ENCODE measurements around the gene NFX1. TPM values are rescaled to one million over a fixed set of nuclear protein-coding genes. Genes with fewer than 3 reads are reported as not detected.

The NFX1 gene
- total RNA-seq, 1 donor from 2014 or later, result 15.1 TPM

- Histone ChIP-seq H3K9me3 (ENCODE audit: control insufficient read depth in 3 of 3, low read length in 3 of 3) (no peaks in the 10 kb centered on the region), H3K27ac (ENCODE audit: low read depth, low read length) (no peak overlapping the region), H3K4me3 (ENCODE audit: low read length in 3 of 3) (no peak overlapping the region), H3K27me3 (ENCODE audit: control insufficient read depth in 3 of 3, insufficient read depth in 3 of 3, low read length in 3 of 3) (peaks cover 0 to 9% (median 3%) of the 10 kb centered on the region in 3 donors), H3K9ac (ENCODE audit: low read depth in 1 of 3, low read length in 3 of 3) (no peak overlapping the region), H3K4me1 (ENCODE audit: control insufficient read depth in 3 of 3, insufficient read depth in 3 of 3, low read length in 3 of 3) (peaks cover 0 to 6% (median 5%) of the 10 kb centered on the region in 3 donors), H3K36me3 (ENCODE audit: control insufficient read depth in 3 of 3, insufficient read depth in 3 of 3, low read length in 3 of 3) (no peaks in the 10 kb centered on the region)
These were observed 126.7 kb downstream of the NFX1 start for GRCh38 chr9:33416996-33417395.

- peaks cover 0 to 9% (median 3%) of the 10 kb centered on the region in 3 donors for H3K27me3 ChIP-seq (ENCODE audit: control insufficient read depth in 3 of 3, insufficient read depth in 3 of 3, low read length in 3 of 3)
- peaks cover 0 to 6% (median 5%) of the 10 kb centered on the region in 3 donors for H3K4me1 ChIP-seq (ENCODE audit: control insufficient read depth in 3 of 3, insufficient read depth in 3 of 3, low read length in 3 of 3)
- no peak overlapping the region for H3K9ac ChIP-seq (ENCODE audit: low read depth in 1 of 3, low read length in 3 of 3)
- no peak overlapping the region for H3K4me3 ChIP-seq (ENCODE audit: low read length in 3 of 3)
- H3K9me3 ChIP-seq (ENCODE audit: control insufficient read depth in 3 of 3, low read length in 3 of 3), result no peaks in the 10 kb centered on the region
- no peaks in the 10 kb centered on the region for H3K36me3 ChIP-seq (ENCODE audit: control insufficient read depth in 3 of 3, insufficient read depth in 3 of 3, low read length in 3 of 3)
- H3K27ac ChIP-seq (ENCODE audit: low read depth, low read length), result no peak overlapping the region
These were observed 127.8 kb downstream of the NFX1 start for GRCh38 chr9:33418090-33418489.

- Histone ChIP-seq H3K4me1 (ENCODE audit: control insufficient read depth in 3 of 3, insufficient read depth in 3 of 3, low read length in 3 of 3) (peaks cover 0 to 6% (median 5%) of the 10 kb centered on the region in 3 donors), H3K9me3 (ENCODE audit: control insufficient read depth in 3 of 3, low read length in 3 of 3) (no peaks in the 10 kb centered on the region), H3K9ac (ENCODE audit: low read depth in 1 of 3, low read length in 3 of 3) (no peak overlapping the region), H3K27me3 (ENCODE audit: control insufficient read depth in 3 of 3, insufficient read depth in 3 of 3, low read length in 3 of 3) (peaks cover 0 to 9% (median 3%) of the 10 kb centered on the region in 3 donors), H3K36me3 (ENCODE audit: control insufficient read depth in 3 of 3, insufficient read depth in 3 of 3, low read length in 3 of 3) (no peaks in the 10 kb centered on the region), H3K27ac (ENCODE audit: low read depth, low read length) (no peak overlapping the region), H3K4me3 (ENCODE audit: low read length in 3 of 3) (no peak overlapping the region)
These were observed 129.5 kb downstream of the NFX1 start for GRCh38 chr9:33419708-33420303.

Small RNA genes lying within 50 kb of the gene (small RNA-seq; reads per million reads assigned to genes)
- not detected for gene RF00019

Other genes with a start within 250 kb of the NFX1 start
- gene SMU1, start 213.8 kb upstream of the NFX1 start, total RNA-seq, result 30.3 TPM
- 14.1 TPM for gene B4GALT1, start 123.2 kb upstream of the NFX1 start, total RNA-seq
- not detected for gene SPINK4, start 50.3 kb upstream of the NFX1 start, total RNA-seq
- 40.2 TPM for gene BAG1, start 25.8 kb upstream of the NFX1 start, total RNA-seq
- gene CHMP5, start 25.5 kb upstream of the NFX1 start, total RNA-seq, result 52.7 TPM
- gene AQP7, start 112.1 kb downstream of the NFX1 start, total RNA-seq, result 6.3 TPM
- 6.8 TPM for gene AQP3, start 157.1 kb downstream of the NFX1 start, total RNA-seq
- gene NOL6, start 183.4 kb downstream of the NFX1 start, total RNA-seq, result 14.6 TPM
- gene ANKRD18B, start 233.7 kb downstream of the NFX1 start, total RNA-seq, result not detected